Epithelial cell of esophagus (primary cell): ENCODE results near the gene HTT.

Experiments used
- DNase-seq: peaks from one replicate; pipeline ENCODE4 v3.0.0; 2010; ENCODE audit warnings: low read depth
- H3K4me3 ChIP-seq: 2 replicates; pipeline ENCODE4 v1.5.1; 2011; ENCODE audit warnings: mild to moderate bottlenecking, low read length, control low read depth
- CTCF ChIP-seq: IDR thresholded peaks from 2 replicates; pipeline ENCODE4 v1.5.1; 2011; ENCODE audit warnings: low read depth, mild to moderate bottlenecking, low read length, control low read depth, inconsistent platforms; ENCODE audit not compliant: insufficient read depth; ENCODE audit errors: missing control alignments

HTT gene

GRCh38 chr4:3252831-3253641 is 178.6 kb downstream of the HTT start:
- no peak for TF ChIP-seq CTCF

DNA sequence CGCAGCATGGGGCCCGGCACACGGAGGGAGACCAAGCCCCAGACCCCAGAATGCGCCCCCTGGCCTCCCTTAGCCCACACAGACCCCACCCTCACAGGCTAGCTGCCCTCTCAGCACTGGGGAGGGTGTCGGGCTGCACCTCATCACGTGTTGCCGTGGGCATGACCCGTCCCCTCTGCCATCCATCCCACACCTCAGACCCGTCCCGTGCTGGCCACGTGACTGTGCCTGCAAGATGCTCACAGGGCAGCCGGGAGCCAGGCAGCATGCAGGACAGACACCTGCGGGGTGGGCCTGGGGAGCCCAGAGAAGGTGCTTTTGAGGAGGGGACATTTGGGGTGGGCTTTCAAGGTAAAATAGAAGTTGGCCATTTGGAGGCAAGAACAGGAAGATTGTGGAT is 179.3 kb downstream of the HTT start:
- TF ChIP-seq CTCF = no peak
- H3K4me3 ChIP-seq = no peak overlapping the region
- no peak for DNase-seq

More at GRCh38 chr4:3252831-3253641, 178.6 kb downstream of the HTT start:
- no peak for DNase-seq
- H3K4me3 ChIP-seq = no peak overlapping the region

- DNase-seq = no peak
- no peak for TF ChIP-seq CTCF
- H3K4me3 ChIP-seq = no peak overlapping the region
Measured at GRCh38 chr4:3254302-3255131, 180.0 kb downstream of the HTT start.

GRCh38 chr4:3255611-3256186 is 181.2 kb downstream of the HTT start:
- TF ChIP-seq CTCF = no peak
- DNase-seq = no peak
- no peak overlapping the region for H3K4me3 ChIP-seq

- H3K4me3 ChIP-seq = no peak overlapping the region
Measured at GRCh38 chr4:3256230-3257102, 182.0 kb downstream of the HTT start.

More at GRCh38 chr4:3256230-3257102, 182.0 kb downstream of the HTT start:
- no peak for TF ChIP-seq CTCF
- no peak for DNase-seq
